ENCODE results near the gene EPDR1.

Gene EPDR1

GRCh38 chr7:37920305-37920848 is at the start of gene EPDR1:
Gene EPDR1 (plus strand): TSS chr7:37920640. CDS start chr7:37920940, 300 bp downstream.
- in situ Hi-C loops (cut with HindIII; ENCODE audit: low sequenced_read_pairs), result loop anchor here (25.0 kb wide), 1 partner anchor 292 kb away; no protein-coding TSS in a partner anchor
- TF ChIP-seq CTCF (IDR thresholded peaks at IDR 0.05; ENCODE audit: low read depth, low read length), result peak; percentile 14
- H3K4me3 ChIP-seq (ENCODE audit: low read depth, low read length), result peak within 1 kb of the TSS; percentile 61
- DNase-seq (ENCODE audit: low read depth, low spot score), result no peak

GRCh38 chr7:37882086-37882485 is 38.4 kb upstream of the EPDR1 start:
- no peak for DNase-seq (ENCODE audit: low read depth, low spot score)
- no peak for TF ChIP-seq CTCF (IDR thresholded peaks at IDR 0.05; ENCODE audit: low read depth, low read length)
- no peak overlapping the region for H3K4me3 ChIP-seq (ENCODE audit: low read depth, low read length)
- in situ Hi-C loops (cut with HindIII; ENCODE audit: low sequenced_read_pairs), result no loop called here

- no peak overlapping the region for H3K4me3 ChIP-seq (ENCODE audit: low read depth, low read length)
- no peak for DNase-seq (ENCODE audit: low read depth, low spot score)
- in situ Hi-C loops (cut with HindIII; ENCODE audit: low sequenced_read_pairs), result no loop called here
- TF ChIP-seq CTCF (IDR thresholded peaks at IDR 0.05; ENCODE audit: low read depth, low read length), result no peak
Observed at GRCh38 chr7:37893359-37893758, 27.1 kb upstream of the EPDR1 start.

- in situ Hi-C loops (cut with HindIII; ENCODE audit: low sequenced_read_pairs), result no loop called here
- H3K4me3 ChIP-seq (ENCODE audit: low read depth, low read length), result no peak overlapping the region
- no peak for TF ChIP-seq CTCF (IDR thresholded peaks at IDR 0.05; ENCODE audit: low read depth, low read length)
- DNase-seq (ENCODE audit: low read depth, low spot score), result no peak
Observed at GRCh38 chr7:37894671-37895070, 25.8 kb upstream of the EPDR1 start.

GRCh38 chr7:37899712-37900247 is 20.7 kb upstream of the EPDR1 start:
- no peak for TF ChIP-seq CTCF (IDR thresholded peaks at IDR 0.05; ENCODE audit: low read depth, low read length)

GRCh38 chr7:37901236-37901827 is 19.1 kb upstream of the EPDR1 start:
- peak; percentile 73 for DNase-seq (ENCODE audit: low read depth, low spot score)
- in situ Hi-C loops (cut with HindIII; ENCODE audit: low sequenced_read_pairs), result loop anchor here (25.0 kb wide), 1 partner anchor 311 kb away; no protein-coding TSS in a partner anchor
- TF ChIP-seq CTCF (IDR thresholded peaks at IDR 0.05; ENCODE audit: low read depth, low read length), result peak; percentile 33
- no peak overlapping the region for H3K4me3 ChIP-seq (ENCODE audit: low read depth, low read length)

More at GRCh38 chr7:37899712-37900247, 20.7 kb upstream of the EPDR1 start:
- no peak for DNase-seq (ENCODE audit: low read depth, low spot score)
- in situ Hi-C loops (cut with HindIII; ENCODE audit: low sequenced_read_pairs), result loop anchor here (25.0 kb wide), 1 partner anchor 313 kb away; no protein-coding TSS in a partner anchor
- H3K4me3 ChIP-seq (ENCODE audit: low read depth, low read length), result no peak overlapping the region
